Stimulated activated CD4-positive, alpha-beta T cell treated with anti-CD3 and anti-CD28 coated beads, TNF-alpha, amount 100 ng/mL, for 4 hours (primary cell): Measurements from ENCODE around the gene OLFML1.

Experiments used
- DNase-seq, 3 experiments: peaks; one replicate each; pipeline ENCODE4 v3.0.0-alpha.2; 2020; ENCODE audit warnings: low read depth in 3 of 3

OLFML1 gene

GRCh38 chr11:7532405-7533145 lies 47.3 kb downstream of the OLFML1 start:
- DNase-seq: no peak

GRCh38 chr11:7533199-7534041 lies 48.1 kb downstream of the OLFML1 start:
- no peak for DNase-seq

GRCh38 chr11:7534042-7534378 lies 48.7 kb downstream of the OLFML1 start:
- no peak for DNase-seq

- DNase-seq: no peak
Measured at GRCh38 chr11:7536100-7536499, 50.8 kb downstream of the OLFML1 start.

GRCh38 chr11:7537265-7537664 lies 52.0 kb downstream of the OLFML1 start:
- no peak for DNase-seq

GRCh38 chr11:7538031-7538430 lies 52.7 kb downstream of the OLFML1 start:
- DNase-seq: no peak

- DNase-seq: no peak
Measured at GRCh38 chr11:7538466-7539454, 53.5 kb downstream of the OLFML1 start.

- DNase-seq: no peak
Measured at GRCh38 chr11:7540830-7541555, 55.7 kb downstream of the OLFML1 start.

- no peak for DNase-seq
Measured at GRCh38 chr11:7543302-7543701, 58.0 kb downstream of the OLFML1 start.

- no peak for DNase-seq
Measured at GRCh38 chr11:7544021-7544420, 58.7 kb downstream of the OLFML1 start.

- no peak for DNase-seq
Measured at GRCh38 chr11:7545611-7546010, 60.3 kb downstream of the OLFML1 start.

- DNase-seq: no peak
Measured at GRCh38 chr11:7546324-7546791, 61.1 kb downstream of the OLFML1 start.

GRCh38 chr11:7547687-7548086 lies 62.4 kb downstream of the OLFML1 start:
- no peak for DNase-seq

- no peak for DNase-seq
Measured at GRCh38 chr11:7548659-7549274, 63.5 kb downstream of the OLFML1 start.

- no peak for DNase-seq
Measured at GRCh38 chr11:7549681-7550080, 64.4 kb downstream of the OLFML1 start.

GRCh38 chr11:7551571-7551970 lies 66.3 kb downstream of the OLFML1 start:
- no peak for DNase-seq

- DNase-seq: no peak
Measured at GRCh38 chr11:7552666-7553065, 67.4 kb downstream of the OLFML1 start.

- DNase-seq: no peak
Measured at GRCh38 chr11:7555052-7555699, 69.9 kb downstream of the OLFML1 start.

GRCh38 chr11:7558046-7558445 lies 72.7 kb downstream of the OLFML1 start:
- no peak for DNase-seq
